Limb (tissue), 2 donors: ENCODE measurements around the gene LMOD2.
"Not testable (repeated sequence)": the region's sequence is repeated elsewhere in the genome, so short reads cannot be mapped to it uniquely, and the experiment has no call there.

Source experiments
- DNase-seq, 2 donors: peaks; one replicate each; pipeline ENCODE4 v3.0.0-alpha.2; 2016; ENCODE audit errors: extremely low spot score in 2 of 2

LMOD2 gene, protein sequence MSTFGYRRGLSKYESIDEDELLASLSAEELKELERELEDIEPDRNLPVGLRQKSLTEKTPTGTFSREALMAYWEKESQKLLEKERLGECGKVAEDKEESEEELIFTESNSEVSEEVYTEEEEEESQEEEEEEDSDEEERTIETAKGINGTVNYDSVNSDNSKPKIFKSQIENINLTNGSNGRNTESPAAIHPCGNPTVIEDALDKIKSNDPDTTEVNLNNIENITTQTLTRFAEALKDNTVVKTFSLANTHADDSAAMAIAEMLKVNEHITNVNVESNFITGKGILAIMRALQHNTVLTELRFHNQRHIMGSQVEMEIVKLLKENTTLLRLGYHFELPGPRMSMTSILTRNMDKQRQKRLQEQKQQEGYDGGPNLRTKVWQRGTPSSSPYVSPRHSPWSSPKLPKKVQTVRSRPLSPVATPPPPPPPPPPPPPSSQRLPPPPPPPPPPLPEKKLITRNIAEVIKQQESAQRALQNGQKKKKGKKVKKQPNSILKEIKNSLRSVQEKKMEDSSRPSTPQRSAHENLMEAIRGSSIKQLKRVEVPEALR

DNA sequence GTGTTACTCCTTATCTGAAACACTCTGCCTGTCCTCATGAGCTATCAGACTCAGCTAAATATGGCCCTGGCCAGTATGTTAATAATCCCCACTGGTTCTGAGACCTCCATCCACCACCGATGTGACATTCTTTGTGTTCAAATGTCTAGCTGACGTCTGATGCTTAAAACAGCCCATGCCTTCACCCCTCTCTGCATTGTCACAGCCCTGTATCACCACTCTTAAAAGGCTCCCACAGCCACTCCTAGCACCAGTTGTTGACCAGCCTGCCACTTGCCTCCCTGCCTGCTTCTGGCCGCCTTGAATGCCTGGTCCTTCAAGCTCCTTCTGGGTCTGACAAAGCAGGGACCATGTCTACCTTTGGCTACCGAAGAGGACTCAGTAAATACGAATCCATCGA, at the start of gene LMOD2:
TSS of gene LMOD2 (plus strand) at position 253 of the 400 bp plus-strand sequence. CDS start at position 351, 98 bp downstream.
- DNase-seq: no peak

DNA sequence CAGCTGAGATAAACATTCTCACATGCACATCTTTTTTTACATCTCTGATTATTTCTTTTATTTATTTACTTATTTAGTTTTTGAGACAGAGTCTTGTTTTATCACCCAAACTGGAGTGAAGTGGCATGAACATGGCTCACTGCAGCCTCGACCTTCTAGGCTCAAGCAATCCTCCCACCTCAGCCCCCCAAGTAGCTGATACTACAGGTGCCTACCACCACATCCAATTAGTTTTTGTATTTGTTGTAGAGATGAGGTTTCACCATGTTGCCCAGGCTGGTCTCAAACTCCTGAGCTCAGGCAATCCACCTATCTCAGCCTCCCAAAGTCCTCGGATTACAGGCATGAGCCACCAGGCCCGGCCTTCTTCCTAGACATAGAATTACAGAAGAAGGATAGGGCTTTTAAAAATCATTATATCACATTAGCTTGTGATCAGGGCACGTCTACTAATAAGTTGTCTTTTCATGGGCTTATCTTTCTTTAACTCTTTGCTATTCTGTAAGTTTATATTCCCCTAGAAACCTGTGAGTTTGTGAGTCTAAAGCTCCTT, 48.2 kb upstream of the LMOD2 start:
- DNase-seq: no peak

DNA sequence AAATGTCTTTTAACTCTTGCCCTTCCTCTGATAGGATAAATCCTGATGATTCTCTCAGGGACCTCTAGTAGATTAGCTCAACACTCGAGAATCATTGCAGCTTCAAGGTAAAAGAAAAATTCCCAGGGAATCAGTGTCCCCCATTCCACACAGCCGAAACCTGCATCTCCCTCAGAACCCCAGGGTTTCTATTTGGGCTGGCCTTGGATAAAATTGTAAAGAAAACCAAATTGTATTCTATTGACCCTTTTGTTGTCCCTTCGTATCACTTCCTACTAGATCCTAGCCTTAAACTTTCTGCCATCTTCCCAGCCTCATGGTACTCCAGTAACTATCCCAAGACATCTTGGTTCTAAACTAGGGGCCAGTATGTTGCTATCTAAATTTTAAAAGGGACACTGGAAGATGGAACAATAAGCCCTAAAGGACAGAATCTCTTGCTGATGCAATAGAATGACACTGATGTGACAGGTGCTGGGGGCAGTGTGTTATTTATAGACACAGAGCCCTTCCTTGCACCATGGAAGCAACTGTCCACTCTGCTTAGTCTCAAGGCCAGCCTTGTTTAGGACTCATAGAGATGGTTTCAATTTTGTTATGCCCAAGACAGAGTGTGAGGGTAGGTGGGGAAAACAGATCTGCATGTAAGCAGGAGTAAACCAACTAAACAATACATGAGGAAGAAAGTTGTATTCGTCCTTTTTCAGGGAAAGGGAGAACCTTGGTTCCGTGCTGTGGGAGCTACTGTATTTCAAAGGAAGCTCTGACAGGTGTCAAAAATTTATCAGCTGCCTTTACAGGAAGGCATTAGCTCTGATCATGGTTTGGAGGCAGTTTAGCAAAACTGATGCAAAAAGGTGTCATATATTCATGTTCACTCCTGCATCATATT, 46.4 kb upstream of the LMOD2 start:
- no peak for DNase-seq

DNA sequence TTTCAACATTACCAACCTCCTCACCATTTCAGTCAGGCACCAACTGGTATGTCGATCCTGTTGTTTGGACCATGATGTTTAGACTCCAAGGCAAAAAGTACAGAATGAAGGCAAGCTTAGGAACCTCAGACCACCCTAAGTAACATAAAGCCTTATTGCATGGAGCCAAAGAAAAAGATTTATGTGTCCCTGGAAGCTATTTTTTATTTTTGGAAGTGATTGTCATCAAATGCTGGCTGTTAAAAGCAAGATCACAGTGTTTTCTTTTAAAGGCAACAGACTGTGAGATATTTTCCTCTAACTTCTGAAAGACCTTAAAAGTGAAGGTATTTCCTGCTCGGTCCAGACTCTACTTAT, 45.8 kb upstream of the LMOD2 start:
- DNase-seq: no peak

DNA sequence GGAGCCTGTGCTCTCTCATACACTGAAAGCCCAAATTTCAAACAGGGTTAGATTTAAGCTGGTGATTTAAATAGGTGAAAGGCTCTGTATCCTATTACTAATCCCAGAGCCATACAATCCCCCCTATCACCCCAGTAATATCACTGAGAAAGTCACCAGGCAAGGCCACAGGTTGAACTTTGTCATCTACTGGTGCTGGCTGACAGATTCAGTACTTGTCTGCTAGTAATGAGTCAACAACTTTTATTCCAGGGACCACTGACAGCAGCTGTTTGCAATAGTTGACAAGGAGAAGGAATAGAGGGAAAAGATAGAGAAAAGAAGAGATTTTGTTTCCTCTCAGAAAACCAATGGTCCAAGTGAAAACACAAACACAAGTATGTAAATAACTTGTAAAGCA, 43.6 kb upstream of the LMOD2 start:
- DNase-seq: no peak

DNA sequence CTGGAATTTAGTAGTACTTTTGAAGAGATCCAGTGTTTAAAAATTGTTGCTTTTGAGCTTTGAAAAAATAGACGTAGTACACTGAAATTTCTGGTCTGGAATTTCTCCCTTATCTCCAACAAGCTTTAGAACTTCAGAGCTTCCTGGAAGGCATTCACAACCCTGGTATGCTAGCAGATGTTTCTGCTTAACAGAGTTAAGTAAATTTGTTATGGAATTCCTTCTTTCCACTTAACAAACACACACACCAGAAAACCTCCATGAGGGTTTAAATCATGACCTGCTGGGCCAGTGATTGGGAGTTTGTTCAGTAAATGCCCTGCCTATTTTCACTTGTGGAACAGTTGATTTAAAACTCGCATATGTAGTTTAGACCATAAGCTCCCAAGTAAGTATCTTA, 40.3 kb upstream of the LMOD2 start:
- DNase-seq: no peak

DNA sequence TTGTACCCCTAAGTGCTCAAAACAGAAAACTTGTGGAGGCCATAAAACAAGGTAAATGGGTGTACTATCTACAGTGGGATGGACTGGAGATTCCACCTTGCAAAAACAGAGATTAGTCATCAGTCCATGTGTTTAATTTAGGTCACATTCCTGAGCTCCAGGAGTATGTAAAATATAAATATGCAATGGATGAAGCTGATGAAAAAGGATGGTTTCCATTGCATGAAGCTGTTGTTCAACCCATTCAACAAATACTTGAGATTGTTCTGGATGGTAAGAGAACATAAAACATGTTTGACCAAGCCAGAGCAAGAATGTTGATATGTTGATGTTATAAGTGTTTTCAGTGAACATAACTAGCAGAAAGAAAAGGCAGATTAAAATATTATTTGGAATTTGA, 39.4 kb upstream of the LMOD2 start:
- no peak for DNase-seq

DNA sequence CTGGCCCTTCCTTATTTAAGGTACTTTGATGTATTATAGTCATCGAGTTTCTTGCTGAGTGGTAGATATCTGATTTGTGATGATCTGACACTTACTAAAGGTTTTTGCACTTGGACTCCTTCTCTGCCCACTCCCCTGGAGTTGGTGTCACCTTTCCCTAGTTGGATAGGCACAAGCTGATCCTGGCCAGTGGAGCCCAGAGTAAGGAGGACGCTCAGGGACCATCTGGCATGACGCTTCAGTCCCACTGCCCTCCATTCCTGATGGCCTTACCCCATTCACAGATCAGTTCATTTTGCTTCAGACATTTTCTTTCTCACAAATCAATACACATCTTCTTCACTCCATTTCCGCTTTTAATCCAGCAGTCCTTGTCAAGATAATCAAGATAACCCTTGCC, 34.0 kb upstream of the LMOD2 start:
- no peak for DNase-seq

DNA sequence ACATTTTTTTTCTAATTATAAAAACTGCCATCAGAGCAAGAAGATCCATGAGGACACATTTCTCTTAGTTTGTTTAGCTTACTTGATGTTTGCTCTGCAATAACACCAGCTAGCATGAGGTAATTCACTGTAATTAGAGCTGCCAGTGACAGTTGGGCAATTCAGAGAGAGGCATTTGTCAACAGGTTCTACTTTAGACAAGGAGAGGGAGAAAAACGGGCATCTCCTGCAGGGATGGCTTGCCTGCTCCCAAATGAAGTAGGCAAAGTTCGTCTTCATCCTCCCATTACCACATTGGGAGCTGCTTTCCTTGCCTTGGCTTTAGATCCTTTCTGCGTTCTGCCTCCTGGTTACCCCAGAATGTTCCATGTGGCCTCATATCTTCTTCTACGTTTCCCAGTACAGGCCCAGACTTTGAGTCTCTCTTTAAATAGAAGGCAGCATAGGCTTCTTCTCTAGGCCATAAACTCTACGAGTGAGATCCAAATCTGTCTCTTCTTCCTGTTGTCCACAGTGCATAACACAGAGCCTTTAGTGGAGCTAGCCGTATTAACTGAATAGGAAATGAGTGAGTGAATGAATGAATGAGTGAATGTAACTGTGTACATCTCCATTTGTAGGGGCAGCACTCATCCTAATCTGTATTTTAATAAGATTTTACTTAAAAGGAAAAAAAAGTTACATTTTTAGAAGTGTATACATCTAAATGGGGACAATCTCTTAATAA, 32.8 kb upstream of the LMOD2 start:
- no peak for DNase-seq

DNA sequence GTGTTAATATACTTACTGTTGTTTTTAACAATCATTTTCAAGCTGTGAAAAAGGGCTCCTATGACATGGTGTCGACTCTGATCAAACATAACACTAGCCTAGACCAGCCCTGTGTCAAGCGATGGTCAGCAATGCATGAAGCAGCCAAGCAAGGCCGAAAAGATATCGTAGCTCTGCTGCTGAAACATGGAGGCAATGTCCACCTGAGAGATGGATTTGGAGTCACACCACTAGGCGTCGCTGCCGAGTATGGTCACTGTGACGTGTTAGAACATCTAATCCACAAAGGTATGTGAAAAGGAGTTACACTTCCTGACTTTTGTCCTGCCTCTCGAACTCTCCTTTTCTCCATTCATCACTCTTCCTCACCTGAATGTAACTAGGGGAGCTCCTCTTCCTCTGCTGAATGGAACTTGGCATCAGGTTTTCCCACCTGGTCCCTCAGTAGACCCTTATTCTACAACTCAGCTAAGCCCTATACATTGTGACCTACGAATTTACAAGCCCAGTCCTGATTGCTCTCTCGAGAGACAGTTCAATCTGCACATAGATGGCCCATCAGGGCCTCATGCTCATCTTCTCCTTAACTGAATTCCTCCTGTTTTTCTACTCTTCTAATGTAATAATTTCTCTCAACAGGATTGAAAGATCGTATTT, 31.0 kb upstream of the LMOD2 start:
- DNase-seq: no peak

DNA sequence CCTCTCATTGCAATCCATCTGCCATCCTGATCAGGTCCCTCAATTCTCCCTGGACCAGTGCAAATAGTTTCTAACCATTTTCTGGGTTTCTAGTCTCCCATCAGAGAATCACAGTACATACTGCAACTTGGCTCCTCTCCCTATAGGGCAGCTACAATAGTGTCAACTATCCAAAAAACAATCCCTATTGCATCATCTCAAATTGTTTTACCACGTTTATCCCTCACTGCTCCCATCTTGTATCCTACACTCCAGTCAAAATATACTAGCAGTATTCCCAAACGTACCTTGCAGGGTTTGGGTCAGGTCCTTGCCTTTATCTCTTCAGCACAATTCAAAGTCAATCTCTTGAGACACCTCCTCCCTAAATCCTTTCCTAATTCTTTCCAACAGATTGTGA, 30.4 kb upstream of the LMOD2 start:
- DNase-seq: no peak

DNA sequence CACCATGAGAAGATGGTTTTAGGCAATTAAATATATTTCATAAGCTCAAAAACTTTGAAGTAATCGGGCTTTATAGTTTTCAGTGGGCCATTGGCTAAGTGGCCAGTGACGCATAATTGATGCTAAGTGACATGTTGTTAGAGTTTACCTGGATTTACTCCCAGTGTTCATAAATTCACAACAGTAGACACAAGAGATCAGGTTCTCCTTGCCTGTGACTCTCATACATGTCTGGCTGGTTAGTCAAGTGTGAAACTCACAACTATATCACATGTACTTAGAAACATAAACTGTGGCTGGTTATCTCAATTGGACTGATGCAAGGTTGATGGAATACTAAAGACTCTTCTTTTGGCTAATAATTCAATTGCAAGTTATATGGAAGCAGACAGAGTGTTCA, 27.8 kb upstream of the LMOD2 start:
- DNase-seq: no peak

DNA sequence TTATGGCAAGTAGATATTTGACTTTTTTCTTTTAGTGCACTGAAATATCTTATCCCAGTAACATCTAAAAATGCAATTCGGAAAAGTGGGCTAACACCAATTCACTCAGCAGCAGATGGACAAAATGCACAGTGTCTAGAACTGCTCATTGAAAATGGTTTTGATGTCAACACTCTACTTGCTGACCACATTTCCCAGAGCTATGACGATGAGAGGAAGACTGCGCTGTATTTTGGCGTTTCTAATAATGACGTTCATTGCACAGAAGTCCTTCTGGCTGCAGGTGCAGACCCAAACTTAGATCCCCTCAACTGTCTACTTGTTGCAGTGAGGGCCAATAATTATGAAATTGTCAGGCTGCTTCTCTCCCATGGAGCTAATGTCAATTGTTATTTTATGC, 26.8 kb upstream of the LMOD2 start:
- no peak for DNase-seq

DNA sequence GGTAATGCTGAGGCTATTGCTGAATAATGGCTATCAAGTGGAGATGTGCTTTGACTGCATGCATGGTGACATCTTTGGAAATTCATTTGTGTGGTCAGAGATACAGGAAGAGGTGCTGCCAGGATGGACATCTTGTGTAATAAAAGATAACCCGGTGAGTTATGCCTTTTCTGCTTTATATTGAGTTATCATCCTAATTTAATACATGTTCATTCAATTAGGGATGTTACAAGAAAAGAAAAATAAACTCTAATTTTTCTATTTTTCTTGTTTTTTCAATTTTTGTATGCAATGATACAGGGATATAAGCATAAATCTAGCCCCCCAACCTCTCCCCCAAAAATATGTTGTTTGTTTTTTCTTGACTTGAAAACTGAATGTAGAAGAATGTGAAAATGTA, 26.4 kb upstream of the LMOD2 start:
- DNase-seq: no peak

DNA sequence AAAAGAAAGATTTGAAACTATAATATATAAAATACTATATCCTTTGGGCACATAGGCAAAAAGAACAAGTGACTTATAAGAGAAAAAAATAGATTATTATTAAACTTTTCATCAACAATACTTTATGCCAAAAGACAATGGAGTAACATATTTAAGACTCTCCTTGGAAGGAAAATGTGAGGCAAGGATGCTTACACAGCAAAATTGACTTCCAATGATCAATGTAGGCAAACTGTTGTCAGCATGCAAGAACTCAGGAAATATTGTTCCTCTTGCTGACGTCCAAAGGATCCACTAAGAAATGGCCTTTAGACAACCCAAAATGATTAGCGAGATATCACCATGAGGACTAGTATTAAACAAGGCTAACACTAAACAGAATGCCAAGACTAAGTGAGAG, 22.9 kb upstream of the LMOD2 start:
- no peak for DNase-seq

DNA sequence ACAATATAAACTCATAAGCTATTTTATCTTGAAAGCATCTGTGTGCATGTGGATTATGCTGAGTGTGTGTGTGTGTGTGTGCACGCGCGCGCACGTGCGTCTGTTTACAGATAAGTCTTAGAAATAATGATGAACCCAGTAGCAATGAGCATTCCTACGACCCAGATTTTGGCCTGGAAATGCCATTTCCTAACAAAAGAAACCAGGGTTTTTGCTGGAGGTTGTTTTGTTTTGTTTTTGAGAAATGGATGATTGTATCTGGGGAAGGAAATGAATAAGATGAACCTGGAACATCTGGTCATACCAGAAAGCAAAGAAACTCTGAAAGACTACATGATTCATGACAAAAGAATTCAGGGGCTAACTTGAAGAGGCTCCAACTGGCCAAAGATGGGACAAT, 22.1 kb upstream of the LMOD2 start:
- DNase-seq: no peak

DNA sequence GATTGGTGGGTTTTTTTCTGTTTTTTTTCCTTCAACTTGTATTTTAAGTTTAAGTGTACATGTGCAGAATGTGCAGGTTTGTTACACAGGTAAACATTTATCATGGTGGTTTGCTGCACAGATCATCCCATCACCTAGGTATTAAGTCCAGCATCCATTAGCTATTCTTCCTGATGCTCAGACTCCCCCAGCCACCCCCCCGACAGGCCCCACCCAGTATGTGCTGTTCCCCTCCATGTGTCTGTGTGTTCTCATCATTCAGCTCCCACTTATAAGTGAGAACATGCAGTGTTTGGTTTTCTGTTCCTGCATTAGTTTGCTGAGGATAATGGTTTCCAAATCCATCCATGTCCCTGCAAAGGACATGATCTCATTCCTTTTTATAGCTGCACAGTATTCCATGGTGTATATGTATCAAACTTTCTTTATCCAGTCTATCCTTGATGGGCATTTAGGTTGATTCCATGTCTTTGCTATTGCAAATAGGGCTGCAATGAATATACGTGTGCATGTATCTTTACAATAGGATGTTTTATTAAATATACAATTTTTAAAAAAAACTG, 21.6 kb upstream of the LMOD2 start:
- not testable (repeated sequence) for DNase-seq

DNA sequence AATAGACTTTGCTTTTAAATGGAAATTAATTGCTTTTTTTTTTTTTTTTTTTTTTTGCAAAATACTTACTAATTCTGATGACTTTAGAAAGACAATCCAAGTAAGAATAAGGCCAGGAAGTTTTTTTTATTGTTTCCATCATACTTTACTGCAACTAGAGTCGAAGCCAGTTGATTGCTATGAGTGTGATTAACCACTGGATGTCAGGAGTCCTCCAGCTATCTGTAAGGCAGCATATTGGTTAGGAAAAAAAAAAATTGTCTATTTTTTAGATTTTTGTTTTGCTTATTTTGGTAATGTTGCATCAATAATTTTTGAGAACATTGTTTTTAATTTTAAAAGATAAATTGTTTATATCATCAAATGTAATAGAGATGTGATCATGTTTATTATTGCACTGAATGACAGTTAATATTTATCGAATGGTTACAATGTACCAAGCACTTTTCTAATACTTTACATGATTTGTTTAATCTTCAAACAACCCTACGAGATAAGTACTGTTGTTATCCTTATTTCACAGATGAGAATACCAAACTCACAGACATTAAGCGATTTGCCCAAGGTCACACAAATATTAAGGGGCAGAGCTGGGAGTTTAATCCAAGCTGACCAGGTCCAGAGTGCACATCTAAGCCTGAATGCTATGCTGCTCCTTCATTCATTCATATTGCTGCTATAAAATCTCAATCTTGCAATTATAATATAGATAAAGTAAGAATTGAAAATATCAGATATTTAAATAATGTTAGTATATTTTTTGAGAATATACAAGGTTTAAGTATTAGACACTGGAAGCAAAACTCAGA, 19.9 kb upstream of the LMOD2 start:
- peak in 1 of 2 donors; percentile 38 for DNase-seq

DNA sequence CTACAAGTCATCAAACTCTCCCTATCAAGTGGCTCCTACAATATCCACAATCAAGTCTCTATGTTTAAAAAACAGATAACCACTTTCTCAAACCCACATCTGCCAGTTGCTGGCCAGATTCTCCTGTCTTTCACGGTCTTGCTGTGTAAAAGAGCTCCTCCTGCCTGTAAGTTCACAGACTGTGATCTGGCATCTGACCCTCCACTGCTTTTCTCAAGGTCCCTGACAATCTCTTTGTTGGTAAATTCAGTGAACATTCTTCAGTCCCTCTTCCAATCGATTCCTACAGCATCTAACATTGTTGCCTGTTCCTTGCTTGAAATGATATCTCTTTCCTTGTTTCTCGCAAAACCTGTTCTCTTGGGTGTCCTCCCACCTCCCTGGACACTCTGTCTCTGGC, 18.5 kb upstream of the LMOD2 start:
- no peak for DNase-seq

DNA sequence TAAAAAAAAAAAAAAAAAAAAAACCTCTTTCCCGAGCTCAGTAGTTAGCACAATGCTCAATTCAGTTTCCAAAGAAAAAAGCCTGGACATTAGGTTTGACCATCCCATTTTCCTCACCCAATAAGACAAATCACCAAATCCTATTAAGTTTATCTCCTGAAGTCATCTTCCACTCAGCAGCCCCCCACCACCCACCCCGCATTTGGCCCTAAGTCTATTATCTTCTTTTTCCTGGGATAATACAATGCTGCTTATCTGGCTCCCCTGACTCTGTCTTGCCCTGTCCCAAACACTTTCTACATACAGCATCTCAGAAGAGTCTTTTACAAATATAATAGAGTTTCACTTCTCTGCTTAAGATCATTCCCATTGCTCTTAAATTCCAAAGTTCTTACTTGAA, 17.8 kb upstream of the LMOD2 start:
- no peak for DNase-seq
